Mucosa of rectum (tissue), 2 donors: Measurements from ENCODE around the gene DENND2D.
A peak's percentile ranks its signal among the peaks of the same experiment; 100 is the strongest.

Experiments
- H3K27ac ChIP-seq, 2 donors: one replicate each; pipeline ENCODE4 v1.7.0; 2013; ENCODE audit warnings: inconsistent platforms in 2 of 2, low read depth in 2 of 2, low read length in 2 of 2
- H3K27me3 ChIP-seq, 2 donors: one replicate each; pipeline ENCODE4 v1.7.0; 2013; ENCODE audit warnings: low read length in 2 of 2; ENCODE audit not compliant: control insufficient read depth in 2 of 2, insufficient read depth in 2 of 2
- H3K36me3 ChIP-seq, 2 donors: one replicate each; pipeline ENCODE4 v1.7.0; 2013; ENCODE audit warnings: low read length in 2 of 2; ENCODE audit not compliant: control insufficient read depth in 2 of 2, insufficient read depth in 2 of 2
- H3K4me1 ChIP-seq, 2 donors: one replicate each; pipeline ENCODE4 v1.7.0; 2013; ENCODE audit warnings: low read length in 2 of 2, mild to moderate bottlenecking in 1 of 2; ENCODE audit not compliant: control insufficient read depth in 2 of 2, insufficient read depth in 2 of 2
- H3K4me3 ChIP-seq, 2 donors: one replicate each; pipeline ENCODE4 v1.7.0; 2013; ENCODE audit warnings: low read length in 2 of 2
- H3K9ac ChIP-seq, 2 donors: one replicate each; pipeline ENCODE4 v1.7.0; 2013; ENCODE audit warnings: low read length in 2 of 2, low read depth in 1 of 2, mild to moderate bottlenecking in 1 of 2
- H3K9me3 ChIP-seq, 2 donors: one replicate each; pipeline ENCODE4 v1.7.0; 2013; ENCODE audit warnings: low read length in 2 of 2; ENCODE audit not compliant: control insufficient read depth in 2 of 2
- donor health status: healthy.
- donor health status: Normal muscosa, but diverticular disease.

Gene DENND2D

DNA sequence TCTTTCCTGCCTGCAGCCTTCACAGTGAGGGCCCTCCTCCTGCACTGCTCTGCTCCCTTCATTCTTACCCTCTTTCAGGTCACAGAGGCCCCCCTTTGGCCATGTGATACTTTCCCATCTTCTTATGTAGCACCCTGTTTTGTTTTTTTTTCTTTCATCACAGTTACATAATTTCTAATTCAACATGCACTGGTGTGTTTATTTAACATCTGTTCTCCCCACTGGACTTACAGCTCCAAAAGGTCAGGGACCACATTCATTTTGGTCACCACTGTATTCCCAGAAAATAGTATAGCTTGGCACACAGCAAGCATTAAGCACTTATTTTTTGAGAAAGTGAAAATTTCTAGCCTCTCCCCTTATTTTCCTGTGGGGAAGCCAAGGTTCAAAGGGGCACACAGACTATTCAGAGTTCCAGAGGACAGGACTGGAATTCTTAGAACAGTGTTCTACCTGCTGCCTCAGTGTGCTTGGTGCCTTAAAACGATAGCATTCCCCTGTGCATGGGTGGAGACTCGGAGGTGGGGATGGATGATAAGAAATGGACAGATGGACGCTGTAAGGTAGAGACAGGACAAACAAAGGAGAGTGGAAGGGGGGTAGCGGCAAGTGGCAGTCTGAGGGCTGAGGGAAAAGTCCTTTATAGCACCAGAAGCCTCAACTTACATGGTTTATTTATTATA lies 5.3 kb downstream of the DENND2D start:
- Histone ChIP-seq H3K36me3 (peaks cover 48 to 76% of the 10 kb centered on the region in 2 donors), H3K4me3 (no peak overlapping the region), H3K9ac (peak overlapping the region in 1 of 2 donors; percentile 18), H3K27me3 (no peaks in the 10 kb centered on the region), H3K27ac (peak overlapping the region in 1 of 2 donors; percentile 65), H3K4me1 (peaks cover 38 to 47% of the 10 kb centered on the region in 2 donors), H3K9me3 (no peaks in the 10 kb centered on the region)

DNA sequence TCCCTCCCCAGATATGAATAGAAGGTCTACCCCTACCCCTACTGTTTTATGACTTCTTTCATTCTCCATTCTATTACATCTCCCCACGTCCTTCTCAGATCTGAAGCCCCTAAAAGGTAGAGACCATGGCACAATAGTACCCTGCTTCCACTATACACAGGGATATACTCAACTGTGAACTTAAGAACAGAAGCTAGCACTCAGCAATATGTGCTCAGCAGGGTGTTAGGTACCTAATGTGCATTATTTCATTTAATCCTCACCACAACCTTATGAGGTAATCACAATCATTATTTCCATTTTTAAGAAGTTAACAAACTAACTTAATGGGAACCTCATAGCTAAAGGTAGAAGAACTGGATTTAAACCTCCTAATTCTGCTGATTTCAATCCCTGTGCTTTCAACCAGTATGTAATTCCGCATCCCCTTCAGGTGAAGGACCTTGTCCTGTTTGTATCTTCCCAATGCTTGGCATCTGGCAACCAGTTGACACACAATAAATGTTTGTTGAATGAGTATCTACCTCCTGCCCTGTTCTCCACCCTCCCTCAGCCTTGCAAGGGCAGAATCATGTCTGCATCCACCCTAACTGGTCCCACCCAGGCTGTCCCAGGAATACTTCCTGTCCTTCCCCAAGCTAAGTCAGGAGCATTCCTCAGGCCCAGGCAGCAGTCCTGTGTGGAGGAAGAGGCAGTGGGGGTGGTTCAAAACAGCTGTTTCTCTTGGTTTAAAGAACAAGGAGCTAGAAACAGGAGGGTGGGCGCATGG lies 6.5 kb downstream of the DENND2D start:
- H3K36me3 ChIP-seq: peaks cover 50 to 77% of the 10 kb centered on the region in 2 donors
- H3K4me1 ChIP-seq: peaks cover 34 to 40% of the 10 kb centered on the region in 2 donors
- H3K27me3 ChIP-seq: no peaks in the 10 kb centered on the region
- H3K9ac ChIP-seq: peak overlapping the region in 1 of 2 donors; percentile 18
- H3K27ac ChIP-seq: peak overlapping the region; percentile 65 to 73
- H3K9me3 ChIP-seq: no peaks in the 10 kb centered on the region
- H3K4me3 ChIP-seq: no peak overlapping the region

DNA sequence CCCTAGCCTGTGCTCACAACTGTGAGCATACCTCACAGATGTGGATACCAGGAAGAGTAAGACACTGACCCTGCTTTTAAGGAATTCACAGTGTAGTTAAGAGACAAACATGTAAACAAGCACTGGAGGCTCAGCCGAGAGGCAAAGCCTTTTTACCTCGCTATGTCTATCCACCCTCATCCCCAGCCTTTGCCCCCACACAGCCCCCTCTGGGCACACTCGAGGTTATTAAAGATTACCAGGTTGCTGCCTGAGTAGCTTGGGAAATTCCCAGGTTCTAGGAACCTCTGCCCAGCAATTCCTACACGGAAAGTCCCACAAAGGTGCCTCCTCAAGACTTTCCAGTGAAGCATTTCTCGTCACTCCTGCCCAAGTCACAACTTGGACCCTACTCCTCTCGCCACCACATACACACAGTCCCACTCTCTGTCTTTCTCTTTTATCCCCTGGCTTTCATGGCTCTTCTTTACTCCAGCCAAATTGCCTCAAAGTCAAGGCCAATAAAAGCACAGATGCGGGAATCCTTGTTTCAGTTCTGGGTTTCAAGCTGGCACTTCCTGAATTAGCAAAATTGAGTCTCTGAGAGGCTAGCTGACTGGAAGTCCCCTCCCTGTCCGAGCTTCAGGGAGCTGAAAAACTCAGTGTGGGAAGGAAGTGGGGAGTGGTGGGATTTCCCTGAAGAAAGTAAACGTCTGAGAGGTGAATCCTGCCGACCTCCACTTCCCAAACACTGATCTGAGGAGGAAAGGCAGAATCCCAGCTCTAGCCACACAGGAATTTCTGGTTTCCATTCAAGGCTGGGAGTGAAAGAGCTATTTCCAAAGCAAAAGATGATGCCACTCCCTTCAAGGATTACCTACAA lies 7.6 kb downstream of the DENND2D start:
- Histone ChIP-seq H3K9me3 (no peaks in the 10 kb centered on the region), H3K9ac (no peak overlapping the region), H3K4me3 (no peak overlapping the region), H3K4me1 (peaks cover 34 to 40% of the 10 kb centered on the region in 2 donors), H3K36me3 (peaks cover 50 to 77% of the 10 kb centered on the region in 2 donors), H3K27me3 (no peaks in the 10 kb centered on the region), H3K27ac (peak overlapping the region; percentile 46 to 65)

DNA sequence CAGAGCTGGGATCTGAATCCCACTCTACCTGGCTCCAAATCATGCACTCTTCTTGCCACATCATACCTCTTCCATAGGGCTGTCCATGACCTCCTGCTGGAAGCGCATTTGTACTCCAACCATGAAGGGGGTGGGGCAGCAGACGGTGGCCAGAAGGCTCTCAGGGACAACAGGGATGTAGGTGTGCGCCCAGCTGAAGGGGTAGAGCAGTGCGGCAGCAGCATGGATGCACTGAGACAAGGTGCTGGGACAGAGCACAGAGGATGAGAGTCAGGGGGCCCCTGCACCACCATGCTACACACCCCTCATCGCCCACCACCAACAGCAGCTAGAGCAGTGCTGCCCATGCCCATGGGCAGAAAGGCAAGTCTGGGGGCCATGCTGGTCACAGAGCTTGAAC lies 8.4 kb downstream of the DENND2D start:
- Histone ChIP-seq H3K36me3 (peaks cover 50 to 77% of the 10 kb centered on the region in 2 donors), H3K4me3 (no peak overlapping the region), H3K27ac (peak overlapping the region in 1 of 2 donors; percentile 65), H3K9ac (no peak overlapping the region), H3K4me1 (peaks cover 34 to 40% of the 10 kb centered on the region in 2 donors), H3K27me3 (no peaks in the 10 kb centered on the region), H3K9me3 (no peaks in the 10 kb centered on the region)

- Histone ChIP-seq H3K36me3 (peaks cover 50 to 77% of the 10 kb centered on the region in 2 donors), H3K4me1 (peaks cover 34 to 40% of the 10 kb centered on the region in 2 donors), H3K9ac (no peak overlapping the region), H3K9me3 (no peaks in the 10 kb centered on the region), H3K4me3 (no peak overlapping the region), H3K27me3 (no peaks in the 10 kb centered on the region), H3K27ac (peak overlapping the region in 1 of 2 donors; percentile 65)
Observed at GRCh38 chr1:111191496-111191895, 8.9 kb downstream of the DENND2D start.

DNA sequence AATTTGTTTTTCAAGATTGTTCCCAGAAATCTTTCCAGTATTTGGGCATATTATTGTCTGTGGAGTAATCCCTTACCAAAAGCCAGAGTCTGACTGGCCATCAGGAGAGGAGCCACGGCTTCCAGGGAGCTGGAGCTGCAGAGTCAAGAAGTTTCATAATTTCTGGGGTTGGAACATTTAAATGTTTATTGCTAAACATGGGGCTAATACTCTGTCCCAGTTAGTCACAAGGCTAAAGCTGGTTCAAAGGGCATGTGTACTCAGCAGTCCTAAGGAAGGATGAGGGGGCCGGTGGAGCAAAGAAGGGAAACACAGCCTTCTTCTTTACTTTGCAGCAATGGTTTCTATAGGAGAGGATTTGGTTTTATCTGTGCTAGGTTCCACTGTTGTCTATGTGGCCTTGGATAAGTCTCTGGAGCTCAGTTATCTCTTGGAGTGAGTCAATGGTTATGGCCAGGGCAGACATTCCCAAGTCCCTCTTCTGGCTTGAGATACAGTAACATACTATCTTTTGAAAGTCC lies 9.5 kb downstream of the DENND2D start:
- Histone ChIP-seq H3K4me3 (no peak overlapping the region), H3K27me3 (no peaks in the 10 kb centered on the region), H3K36me3 (peaks cover 50 to 76% of the 10 kb centered on the region in 2 donors), H3K9me3 (no peaks in the 10 kb centered on the region), H3K9ac (no peak overlapping the region), H3K27ac (peak overlapping the region; percentile 0 to 40), H3K4me1 (peaks cover 34 to 40% of the 10 kb centered on the region in 2 donors)

DNA sequence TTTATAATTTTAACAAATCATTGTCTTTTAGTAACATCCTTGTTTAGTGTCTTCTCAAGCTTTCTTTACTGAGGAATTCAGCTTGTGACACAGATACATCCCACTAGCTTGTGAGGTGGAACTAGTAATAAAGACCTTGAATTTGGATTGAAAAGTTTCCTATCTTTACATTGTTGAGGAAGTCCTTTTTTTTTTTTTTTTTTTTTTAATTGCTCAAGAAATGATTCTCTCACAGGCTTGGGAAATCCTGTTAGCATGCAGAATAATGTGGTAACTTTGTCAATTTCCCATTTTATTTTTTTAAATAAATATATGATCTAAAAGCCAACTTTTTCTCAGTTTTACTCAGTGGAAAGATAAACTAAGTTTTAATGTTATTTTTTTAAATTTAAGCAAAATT lies 15.8 kb downstream of the DENND2D start:
- Histone ChIP-seq H3K4me3 (no peak overlapping the region), H3K36me3 (peaks cover 51 to 53% of the 10 kb centered on the region in 2 donors), H3K27ac (no peak overlapping the region), H3K4me1 (peaks cover 0 to 10% of the 10 kb centered on the region in 2 donors), H3K27me3 (no peaks in the 10 kb centered on the region), H3K9me3 (no peaks in the 10 kb centered on the region), H3K9ac (no peak overlapping the region)

- Histone ChIP-seq H3K4me1 (peaks cover 0 to 10% of the 10 kb centered on the region in 2 donors), H3K9ac (no peak overlapping the region), H3K27me3 (no peaks in the 10 kb centered on the region), H3K36me3 (peaks cover 43 to 44% of the 10 kb centered on the region in 2 donors), H3K9me3 (no peaks in the 10 kb centered on the region), H3K4me3 (no peak overlapping the region), H3K27ac (no peak overlapping the region)
Observed at GRCh38 chr1:111183308-111184069, 17.0 kb downstream of the DENND2D start.

DNA sequence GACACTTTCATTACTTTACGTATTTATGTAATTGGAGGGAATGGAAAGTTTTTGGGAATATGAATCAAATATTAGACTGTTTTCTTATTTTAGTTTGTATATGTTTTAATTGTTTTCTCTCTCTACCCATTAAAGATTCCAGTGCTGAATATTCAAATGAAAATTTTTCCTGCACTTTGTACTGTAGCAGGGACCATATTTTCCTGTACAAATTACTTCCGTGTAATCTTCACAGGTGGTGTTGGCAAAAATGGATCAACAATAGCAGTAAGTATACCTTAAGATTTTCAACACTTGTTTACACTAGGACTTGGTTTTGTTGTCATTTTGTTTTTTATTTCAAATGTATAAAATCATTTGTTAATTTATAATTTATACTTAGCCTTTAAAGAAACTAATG lies 18.4 kb downstream of the DENND2D start:
- H3K4me1 ChIP-seq: peaks cover 0 to 10% of the 10 kb centered on the region in 2 donors
- H3K9ac ChIP-seq: no peak overlapping the region
- peaks cover 30 to 31% of the 10 kb centered on the region in 2 donors for H3K36me3 ChIP-seq
- H3K27me3 ChIP-seq: no peaks in the 10 kb centered on the region
- H3K9me3 ChIP-seq: no peaks in the 10 kb centered on the region
- no peak overlapping the region for H3K27ac ChIP-seq
- H3K4me3 ChIP-seq: no peak overlapping the region
